Mucosa of gallbladder (tissue), 1 donor: ENCODE data around the gene ATXN10. TPM values are rescaled to one million over a fixed set of nuclear protein-coding genes. Genes with fewer than 3 reads are reported as not detected.

Source experiments
- DNase-seq: peaks from one replicate; pipeline ENCODE4 v3.0.0-alpha.2; 2020; ENCODE audit warnings: low spot score
- total RNA-seq: library from RNA; stranded (reverse); gene quantifications from one replicate; pipeline ENCODE4 v1.2.1, GENCODE V29; 2021
- donor health status: DM: no; HTN: no; CAD: no.

The ATXN10 gene
- total RNA-seq, 1 donor from 2014 or later = 135 TPM

DNA sequence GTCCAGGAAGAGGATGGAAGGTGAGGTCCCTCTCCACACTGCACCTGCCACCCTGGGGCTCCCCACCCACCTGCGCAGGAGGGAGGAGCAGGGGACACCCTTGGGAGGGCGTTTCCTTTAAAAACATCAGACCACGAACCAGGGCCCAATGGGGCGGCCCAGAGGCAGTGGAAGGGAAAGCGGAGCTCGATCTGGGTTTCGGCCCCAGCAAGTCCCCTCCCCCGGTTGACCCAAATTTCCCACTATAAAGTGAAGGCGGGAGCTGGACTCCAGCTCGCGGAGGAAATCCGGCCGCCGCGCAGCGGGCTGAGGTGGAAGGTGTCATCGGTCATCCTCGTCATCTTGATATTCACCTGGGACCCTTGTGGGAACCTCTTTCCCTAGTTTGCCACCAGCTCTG lies 206.0 kb downstream of the ATXN10 start:
- no peak for DNase-seq

DNA sequence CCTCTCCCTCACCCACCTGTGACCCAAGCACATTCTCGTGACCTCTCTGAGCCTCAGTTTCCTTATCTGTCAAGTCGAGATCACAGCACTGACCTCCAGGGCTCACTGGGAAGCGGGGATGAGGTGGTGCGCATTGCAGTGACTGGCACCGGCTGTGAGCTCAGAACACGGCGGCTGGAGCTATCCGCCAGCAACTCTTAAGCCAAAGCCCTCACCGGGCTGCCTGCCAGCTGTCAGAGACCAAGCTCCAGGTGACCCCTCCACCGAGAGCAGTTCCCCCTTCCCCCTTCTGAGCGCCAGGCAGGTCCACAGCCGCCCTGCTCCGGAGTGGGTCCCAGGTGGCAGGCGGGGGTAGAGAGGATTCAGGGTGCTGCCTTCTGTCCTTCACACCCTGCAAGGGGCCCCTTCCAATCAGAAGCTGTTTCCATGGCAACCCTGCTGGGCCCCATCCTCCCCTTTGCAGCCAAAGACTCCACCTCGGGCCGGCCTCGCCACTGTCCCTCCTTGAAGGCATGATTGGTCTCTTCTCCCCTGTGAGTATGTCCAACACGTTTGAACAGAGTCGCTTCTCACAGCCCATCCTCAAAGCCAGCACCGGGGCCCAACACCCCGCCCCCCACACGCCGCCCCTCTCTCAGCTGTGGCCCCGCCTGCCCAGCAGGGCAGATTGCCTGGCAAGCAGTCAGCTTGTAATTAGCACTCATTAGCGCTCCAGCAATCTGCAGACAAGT lies 206.6 kb downstream of the ATXN10 start:
- DNase-seq = no peak

DNA sequence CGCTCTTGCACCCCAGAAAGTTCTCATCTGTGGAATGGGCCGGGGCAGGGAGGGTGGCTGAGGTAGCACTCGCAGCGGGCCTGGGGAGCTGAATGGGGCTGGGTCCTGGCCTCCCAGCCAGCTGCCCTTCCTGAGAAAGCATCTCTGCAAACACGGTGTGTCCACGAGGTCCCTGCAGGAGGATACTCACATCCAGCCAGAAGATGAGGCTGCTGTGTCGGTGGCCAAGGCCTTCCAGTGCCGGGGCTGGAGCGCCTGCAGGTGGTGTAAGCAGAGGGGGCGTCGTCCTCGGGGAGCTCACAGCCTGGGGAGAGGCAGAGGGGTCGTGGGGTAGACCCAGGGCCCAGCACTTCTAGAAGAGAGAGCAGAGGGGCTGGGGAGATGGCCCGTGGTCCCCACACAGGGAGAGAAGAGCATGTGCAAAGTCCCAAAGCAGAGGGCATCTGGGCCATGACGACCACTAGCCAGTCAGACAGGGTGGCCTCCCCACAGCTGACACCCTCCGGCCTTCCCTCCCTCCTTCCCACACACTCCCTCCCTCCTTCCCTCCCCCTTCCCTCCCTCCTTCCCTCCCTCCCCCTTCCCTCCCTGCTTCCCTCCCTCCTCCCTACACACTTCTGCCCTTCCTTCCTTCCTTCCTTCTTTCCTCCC lies 207.4 kb downstream of the ATXN10 start:
- no peak for DNase-seq

DNA sequence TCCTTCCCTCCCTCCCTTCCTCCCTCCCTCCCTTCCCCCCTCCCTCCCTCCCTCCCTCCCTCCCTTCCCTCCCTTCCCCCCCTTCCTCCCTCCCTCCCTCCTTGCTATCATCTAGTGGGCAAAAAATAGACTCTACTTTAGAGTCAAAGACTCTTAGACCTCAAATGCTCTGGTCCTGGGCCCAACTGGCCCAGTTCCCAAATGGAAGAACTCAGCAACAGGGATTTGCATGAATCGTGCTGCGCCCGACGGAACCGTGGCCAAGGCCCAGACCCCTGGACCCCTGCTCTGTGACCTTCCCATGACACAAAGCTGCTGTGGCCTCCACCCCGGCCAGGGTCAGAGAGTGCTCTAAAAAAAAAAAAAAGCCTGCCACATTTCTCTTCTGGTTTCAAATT lies 207.9 kb downstream of the ATXN10 start:
- DNase-seq = no peak

DNA sequence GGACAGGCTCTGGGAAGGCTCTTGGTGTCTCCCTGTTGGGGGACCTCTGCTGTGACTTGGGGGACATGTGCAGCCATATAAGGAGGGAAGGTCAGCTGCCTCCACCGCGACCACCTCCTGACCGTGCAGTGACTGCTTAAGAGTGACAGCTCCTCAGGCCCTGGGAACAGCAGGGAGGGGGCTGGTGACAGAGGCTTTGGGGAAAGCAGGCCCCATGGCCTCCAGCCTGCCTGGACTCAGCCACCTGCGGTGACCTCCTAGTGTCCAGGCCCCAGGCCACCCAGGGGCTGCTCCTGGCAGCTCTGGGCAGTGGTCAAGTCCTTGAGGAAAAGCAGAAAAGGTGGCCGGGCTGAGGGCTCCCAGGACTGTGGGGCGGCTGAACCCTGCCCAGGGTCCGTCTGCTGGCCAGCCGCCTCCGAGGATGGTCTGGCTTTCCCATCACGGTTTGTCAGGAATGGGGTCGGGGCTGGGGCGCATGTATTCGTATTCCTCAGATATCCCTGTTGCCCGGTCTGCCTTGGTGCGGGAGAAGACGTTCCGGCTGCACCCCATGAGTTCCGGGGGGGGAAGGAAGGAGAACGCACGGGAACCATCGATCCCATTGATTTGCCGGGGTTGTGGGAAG lies 208.6 kb downstream of the ATXN10 start:
- DNase-seq = no peak

DNA sequence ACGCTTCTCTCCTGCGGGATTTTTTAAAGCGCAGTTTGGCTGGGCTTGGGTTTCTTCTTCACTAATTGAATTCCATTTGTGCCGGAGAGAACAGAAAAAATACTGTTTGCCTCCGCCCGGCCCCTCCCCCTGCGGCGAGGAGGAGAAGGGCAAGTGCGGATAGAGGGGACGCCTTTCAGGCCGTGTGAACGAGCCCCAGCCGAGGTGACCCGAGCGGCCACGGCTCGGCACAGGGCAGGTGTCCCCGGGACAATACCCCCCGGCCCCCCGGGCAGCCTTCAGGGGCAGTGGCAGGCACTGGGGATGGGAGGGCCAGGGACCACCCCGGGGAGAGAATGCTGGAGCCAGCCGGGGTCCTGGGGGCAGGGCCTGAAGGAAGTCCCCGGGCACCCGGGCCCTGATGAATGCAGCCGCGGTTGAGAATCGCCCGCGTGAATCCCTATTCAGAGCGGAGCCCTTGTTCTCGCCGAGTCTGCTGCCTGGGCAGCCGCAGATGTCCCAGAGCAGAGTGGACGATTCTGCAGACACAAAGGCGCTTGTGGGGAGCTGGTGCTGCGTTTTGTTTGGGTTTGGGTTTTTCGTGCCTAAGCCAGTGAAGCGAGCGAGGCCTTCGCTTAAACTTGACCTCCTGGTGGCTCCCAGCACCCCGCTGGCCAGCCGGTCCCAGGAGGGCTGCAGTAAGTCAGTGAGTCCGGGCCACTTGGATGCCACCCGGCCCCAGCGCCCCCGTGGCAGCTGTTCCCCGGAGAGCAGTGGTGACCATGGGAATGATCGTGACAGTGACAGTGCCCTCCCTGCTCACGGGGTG lies 209.3 kb downstream of the ATXN10 start:
- no peak for DNase-seq

DNA sequence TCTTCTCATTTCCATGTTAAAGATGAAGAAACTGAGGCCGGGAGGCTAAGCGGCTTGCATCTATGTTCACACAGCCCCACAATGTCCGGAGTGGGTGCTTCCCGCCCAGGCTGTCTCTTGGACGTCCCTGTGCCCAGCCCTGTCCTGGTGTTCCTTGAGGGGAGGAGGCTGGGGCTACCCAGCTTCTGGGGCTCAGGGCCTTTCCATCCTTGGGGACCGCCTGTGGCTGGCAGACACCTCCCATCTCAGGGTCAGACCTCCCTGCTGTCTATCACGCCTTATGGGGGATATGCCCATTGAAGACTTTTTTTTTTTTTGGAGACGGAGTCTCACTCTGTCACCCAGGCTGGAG lies 209.9 kb downstream of the ATXN10 start:
- DNase-seq = no peak

DNA sequence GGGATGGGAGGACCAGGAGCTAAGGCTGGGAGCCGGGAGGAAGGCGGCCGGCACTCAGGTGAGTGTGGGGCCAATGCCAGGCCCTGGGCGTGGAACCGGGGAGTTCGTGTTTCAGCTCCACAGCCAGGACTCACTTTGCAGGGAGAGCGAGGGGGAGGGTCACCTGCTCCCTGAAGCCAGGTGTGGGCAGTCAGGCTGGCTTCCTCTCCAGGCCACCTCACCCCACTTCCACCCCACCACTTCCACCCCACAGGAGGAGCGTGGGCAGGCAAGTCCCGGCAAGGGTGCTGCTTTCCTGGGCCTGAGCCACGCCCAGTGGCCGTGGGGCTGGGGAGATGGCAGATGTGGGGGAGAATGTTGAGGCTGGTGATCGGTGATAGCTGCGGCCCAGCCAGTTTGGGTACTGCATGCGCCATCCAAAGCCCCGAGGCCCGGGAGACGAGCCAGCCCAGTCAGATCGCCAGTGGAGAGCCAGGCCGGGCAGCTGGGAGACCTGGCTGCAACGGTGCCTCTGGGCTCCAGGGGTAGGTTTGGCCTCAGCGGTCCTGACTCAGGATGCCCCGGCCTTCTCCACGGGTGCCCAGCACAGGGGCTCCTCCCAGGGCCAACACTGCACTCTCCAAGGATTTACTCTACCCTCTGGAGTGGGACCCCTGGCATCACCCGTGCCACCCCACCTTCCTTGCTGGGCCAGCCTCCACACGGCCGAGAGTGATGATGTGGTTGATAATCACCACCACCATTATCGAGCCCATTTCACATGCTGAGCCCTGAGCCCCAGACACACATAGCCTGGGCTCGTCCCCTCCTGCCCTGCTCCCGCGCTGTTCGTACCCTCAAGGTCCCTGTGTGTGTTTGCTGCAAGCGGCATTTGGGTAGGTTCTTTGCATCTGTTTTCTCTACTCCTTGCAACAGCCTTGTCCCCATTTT lies 211.5 kb downstream of the ATXN10 start:
- no peak for DNase-seq

DNA sequence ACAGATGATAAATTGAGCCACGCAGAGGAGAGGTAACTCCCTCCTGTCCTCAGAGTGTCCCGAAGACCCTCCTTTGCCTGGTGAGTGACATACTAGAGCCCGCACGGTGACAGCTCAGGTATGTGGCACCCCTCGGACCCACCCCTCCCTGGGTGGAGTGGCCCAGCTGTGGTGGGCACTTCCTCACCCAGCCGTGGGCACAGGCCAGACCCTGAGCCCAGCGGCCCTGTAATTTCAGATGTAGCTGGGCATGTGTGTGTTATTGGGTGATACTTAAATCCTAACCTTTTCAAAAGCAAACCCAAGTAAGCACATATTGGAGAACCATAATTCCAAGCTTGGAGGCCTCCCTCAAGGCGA lies 212.2 kb downstream of the ATXN10 start:
- no peak for DNase-seq

DNA sequence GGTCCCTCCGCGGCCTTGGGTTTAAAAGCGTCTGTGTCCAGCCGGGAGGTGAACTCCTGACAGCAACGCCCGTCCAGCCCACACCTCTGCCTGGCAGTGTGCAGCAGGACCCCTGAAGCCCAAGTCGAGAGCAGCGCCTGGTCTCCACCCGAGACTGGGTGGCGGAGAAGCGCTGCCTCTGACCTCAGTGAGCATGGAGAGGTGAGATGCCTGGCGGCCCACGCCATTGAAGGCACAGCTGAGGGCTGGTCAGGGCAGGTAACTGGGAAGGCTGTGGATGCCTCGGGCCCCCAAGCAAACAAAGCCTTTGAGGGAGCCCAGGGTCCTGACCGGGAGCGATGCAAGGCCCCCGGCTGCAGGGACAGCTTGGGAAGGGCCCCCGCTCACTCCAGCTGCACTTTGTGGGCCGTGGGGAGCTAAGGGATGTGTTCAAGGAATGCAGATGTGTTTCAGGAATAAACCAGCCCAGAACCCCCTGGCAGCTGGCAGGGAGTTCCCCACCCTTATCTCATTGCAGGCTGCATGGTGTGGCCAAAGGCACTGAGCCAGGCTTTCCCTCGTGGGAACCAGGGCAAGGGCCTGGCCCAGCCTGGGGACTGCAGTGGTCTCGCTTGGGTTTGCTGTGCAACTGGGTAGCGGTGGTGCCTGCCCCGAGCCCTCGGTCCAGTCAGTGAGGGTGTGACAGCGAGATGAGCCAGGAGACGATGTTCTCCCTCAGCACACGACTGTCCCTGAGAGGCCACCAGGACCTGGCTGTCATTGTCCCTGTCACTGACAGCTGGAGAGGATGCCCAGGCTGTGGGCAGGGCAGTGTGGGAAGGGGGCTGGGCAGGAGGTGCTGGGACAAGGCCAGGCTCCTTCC lies 212.8 kb downstream of the ATXN10 start:
- no peak for DNase-seq

DNA sequence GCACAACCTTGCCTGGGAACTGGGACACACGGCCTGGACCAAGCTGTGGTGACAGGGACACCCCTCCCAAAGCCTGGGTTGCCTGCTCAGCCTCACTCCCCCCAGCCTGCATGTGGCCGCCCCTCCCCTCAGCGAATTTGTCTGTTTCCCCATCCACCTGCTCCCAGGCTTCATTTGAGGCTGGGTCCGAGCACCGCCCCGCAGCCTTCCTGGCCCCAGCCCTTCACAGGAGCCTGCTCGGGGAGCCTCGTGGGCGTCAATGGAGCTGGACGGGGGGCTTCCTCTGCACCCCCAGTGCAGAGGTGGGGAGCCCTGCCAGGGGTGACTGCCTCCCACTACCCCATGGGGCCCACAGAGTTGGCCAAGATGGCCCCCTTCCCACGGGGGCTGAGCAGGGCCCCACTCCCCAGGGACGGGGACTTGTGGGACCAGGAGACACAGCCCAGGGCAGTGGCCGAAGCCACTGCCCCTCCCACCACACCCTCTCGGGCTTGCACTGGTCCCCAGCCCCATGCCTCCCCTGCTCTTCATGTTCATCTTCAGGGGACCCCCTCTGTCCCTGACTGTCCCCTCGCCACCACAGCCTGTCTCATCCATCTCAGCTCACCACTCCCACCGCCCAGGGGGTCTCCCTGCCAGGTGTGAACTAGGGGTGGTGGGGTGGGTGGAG lies 213.7 kb downstream of the ATXN10 start:
- DNase-seq = no peak

DNA sequence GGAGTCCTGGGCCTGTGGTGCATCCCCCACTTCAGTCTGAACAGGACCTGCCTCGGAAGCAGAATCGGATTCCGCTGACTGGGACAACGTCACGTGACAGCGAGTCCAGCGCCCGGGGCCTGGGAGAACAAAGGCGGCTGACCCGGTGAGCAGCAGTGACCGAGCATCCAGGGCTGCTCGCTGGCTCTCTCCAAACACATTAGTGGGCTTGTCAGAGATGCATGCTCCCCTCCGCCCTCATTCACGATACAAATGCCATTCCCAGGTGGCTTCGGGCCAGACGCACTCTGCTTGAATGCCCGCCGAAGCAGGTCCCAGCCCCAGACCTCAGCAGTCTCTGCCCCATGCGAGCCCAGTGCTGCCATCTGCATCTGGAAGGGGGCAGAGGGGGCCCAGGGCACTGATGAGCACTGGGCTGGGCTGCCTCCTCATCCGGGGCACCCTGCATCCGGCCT lies 214.3 kb downstream of the ATXN10 start:
- DNase-seq = no peak

DNA sequence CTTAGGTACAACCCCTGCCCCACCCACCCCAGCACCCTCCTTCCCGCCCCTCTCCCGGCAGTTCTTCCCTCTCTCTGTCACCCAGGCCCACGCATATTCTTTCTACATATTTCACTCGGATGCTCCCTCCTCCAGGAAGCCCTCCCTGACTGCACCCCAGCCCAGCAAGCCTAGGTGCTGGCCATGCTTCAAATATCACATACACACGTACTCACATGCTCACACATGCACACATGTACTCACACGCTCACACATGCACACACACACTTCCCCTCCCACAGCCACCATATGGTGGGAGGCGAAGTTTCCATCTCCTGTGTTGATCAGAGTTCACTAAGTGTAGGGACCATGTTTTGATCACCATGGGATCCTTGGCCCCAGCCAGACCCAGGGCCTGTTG lies 214.9 kb downstream of the ATXN10 start:
- no peak for DNase-seq

DNA sequence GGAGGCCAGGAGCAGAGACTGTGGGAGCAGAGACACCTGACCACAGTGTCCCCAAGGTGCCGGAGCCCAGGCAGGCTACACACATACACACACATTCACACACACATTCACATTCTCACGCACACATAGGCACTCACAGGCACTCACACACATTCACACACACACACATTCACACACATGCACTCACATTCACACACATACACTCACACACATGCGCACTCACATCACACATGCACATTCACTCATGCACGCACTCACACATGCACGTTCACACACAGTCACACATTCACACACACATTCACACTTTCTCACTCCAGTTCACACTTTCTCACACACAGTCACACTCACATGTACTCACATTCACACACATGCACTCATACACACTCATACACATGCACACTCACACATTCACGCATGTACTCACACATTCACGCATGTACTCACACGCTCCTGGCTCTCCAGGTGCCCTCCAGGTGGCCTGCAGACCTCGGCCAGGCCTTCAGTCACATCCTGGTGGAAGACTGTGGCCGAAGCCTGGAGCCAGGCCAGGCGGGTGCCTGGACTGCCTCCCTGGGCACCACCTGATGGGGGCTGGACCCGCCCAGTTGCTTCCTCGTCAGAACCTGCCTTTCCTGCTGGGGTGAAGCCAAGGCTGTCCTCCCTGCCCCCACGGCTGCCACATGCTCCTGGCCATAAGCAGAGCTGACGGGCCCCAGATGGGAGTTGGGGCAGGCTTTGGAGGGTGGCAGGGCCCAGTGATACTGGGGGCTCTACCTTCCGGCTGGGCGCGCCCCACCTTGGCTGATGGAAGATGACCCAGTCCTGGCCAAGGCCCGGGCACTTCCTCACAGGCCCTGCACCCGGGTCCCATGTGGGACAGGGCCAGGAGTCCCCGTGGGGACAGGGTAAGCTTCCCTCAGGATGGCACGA lies 215.8 kb downstream of the ATXN10 start:
- DNase-seq = peak; percentile 89

DNA sequence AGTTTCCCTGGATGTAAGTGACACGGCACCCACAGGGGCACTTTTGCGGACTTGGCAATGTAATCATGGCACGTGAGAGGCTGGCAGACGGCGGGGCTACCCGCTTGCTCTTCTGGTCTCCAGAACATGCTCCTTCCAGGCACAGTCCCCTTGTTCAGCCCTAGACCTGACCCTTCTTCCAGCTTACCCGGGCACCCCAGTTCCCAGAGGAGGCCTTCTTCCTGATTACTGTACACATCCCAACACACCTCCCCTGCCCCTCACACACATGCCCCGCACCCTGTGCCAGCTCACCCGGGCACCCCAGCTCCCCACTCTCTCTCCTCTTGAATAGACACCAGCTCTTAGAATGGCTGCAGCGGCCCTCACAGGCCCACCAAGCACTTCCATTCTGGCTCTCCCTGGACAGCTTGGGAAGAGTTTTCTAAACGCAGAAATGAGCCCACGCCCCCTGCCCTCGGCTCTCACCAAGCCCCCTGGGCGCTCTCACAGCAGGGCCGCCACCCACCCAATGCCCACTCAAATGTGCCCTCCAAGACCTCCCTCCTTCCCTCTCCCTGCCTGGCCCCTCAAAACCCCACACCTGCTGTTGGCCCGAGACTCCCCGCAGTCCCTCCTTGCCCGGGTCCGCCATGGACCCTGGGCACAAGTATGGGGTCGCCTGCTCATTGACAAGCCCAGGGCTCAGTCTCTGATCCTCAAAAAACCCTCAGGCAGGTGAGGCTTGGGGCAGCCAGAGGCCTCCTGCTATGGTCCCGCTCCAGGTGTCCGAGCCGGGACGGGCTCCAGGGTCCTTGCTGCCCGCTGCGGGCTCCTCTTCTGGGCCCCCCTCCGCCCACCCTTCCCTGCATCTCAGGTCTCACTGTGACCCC lies 216.8 kb downstream of the ATXN10 start:
- no peak for DNase-seq

DNA sequence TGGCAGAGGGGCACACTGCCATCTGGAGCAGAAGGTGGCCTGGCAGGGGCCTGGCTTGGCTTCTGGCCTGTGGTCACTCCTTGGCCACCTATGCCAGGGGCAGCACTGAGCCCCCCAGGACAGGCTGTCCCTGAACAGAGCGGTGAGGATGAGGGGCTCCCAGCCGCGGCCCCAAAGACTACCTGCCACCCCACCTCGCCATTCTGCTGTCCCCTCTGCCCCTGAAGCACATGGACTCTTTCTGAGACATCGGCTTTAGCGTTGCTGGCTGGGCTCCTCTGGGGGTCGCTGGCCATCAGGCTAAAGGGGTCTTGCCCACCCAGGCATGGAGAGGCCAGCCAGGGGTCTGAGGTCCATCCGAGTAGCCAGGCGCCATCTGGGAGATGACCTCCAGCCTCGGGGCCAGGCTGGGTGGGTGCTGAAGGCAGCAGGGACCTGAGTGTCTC lies 217.5 kb downstream of the ATXN10 start:
- no peak for DNase-seq

DNA sequence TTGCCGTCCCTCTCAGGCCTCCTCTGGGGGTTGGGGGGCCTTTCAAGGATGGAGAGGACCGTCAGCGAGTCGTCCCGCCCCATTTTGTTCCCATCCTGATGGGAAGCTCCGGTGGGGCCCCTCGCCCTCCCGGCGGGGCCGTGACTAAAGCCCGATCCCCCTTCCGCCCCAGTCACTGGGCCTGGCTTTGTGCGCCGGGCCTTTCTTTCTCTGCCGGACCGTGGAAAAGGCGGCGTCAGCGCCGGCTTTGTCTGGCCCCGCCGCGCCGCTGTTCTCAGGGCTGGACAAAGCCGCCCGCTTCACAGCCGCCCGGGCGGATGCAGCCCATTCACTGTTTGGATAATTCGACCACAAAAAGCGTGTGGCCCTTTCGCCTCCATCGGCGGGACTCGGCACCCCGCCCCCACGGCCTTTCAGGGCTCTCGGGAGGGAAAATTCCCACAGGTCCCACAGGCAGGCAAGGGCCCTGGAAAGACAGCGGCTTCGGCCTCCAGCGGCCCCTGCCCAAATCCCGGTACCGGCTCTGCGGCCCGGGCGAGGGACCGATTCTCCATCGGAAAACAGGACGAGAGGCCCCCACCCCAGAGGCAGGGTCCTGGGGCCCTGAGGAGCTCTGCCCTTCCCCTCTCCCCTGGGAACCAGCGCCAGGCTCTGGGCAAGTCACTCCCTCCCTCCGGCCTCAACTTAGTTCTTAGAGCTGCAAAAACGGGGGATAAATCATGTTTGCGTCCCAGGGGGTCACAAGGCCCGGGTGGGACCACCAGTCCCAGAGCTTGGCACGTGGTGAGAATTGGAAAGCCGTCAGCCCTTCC lies 218.1 kb downstream of the ATXN10 start:
- DNase-seq = no peak
